Smooth muscle cell of trachea (primary cell): ENCODE measurements around the gene PLET1. TPM values are rescaled to one million over a fixed set of nuclear protein-coding genes. Genes with fewer than 3 reads are reported as not detected.

Experiments used
- total RNA-seq: library from RNA; depleted of rRNA; stranded (reverse); fragments of >200 nt; gene quantifications from 2 replicates; pipeline ENCODE4 v1.2.1, GENCODE V29; 2014

PLET1 gene, protein sequence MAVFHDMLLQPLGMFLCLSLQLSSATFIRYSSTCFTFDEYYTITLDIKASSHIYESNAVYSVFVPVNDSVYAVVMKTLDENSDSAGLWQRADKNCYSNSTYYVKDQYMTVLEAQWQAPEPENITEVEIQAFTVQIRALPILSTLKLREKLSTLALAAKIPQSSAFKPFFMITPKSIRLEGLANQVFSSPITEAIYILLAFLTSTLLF
- total RNA-seq: not detected in 2 replicates

DNA sequence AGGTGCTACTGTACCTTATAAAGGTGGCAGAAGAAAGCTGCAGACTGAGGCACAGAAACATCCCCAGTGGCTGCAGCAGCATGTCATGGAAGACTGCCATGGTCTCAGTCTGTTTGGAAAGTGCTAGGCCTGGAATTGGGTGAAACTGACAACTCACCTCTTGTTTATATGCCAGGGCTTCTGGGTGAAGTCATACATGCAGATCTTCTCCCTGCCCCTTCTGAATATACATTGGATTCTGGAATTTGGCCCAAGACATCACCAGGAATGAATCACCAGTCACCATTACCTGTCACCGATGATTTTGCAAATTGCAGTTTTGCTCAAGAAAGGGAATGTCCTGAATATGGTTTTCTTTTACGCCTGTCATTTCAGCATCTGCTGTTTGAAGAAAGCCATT lies at the start of gene PLET1:
Gene PLET1, minus strand, starts transcription at position 371 of the 400 bp plus-strand sequence. Its CDS starts 271 bp downstream, at position 100.

DNA sequence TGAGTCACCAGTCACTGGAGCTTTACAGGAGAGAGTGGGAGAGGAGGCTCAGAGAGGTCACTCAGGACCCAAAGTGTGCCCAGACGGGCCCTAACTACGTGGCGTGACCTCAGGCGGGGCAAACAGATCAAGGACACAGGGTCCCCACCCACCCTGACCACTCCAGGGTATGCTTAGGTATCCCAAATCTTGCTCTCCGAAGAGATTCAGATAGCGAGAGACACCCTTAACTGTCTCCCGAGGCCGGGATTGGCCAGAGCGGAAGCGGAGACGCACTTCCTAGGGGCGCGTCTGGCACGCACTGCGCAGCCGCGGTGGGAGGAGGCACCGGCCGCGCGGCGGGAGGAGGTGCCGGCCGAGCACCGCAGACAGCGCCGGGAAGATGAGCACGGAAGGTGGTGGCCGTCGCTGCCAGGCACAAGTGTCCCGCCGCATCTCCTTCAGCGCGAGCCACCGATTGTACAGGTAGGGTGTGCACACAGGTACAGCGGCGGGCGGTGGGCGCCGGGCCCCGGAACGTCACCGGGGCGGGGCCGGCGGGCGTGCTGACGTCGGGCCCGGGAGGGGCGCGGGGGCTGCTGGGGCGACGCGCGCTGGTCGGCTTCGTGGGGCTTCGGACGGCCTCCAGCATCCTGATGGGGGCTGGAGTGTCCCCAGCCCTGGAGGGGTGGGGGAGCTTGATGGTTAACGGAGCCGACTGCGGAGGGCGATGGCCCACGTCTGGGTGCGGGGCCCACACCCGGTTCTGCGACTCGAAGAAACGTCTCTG lies 34.4 kb downstream of the PLET1 start, which contains the start of gene PTS:
Gene PTS, plus strand, starts transcription at position 367 of the 769 bp plus-strand sequence. Its CDS starts 16 bp downstream, at position 383.

Other genes starting within 250 kb of the PLET1 start
- 26.1 and 31.9 TPM in 2 replicates for gene DLAT, start 235.5 kb downstream of the PLET1 start, total RNA-seq
- 1.5 and 4.4 TPM in 2 replicates for gene PIH1D2, start 186.8 kb downstream of the PLET1 start, total RNA-seq
- 16.4 and 18.3 TPM in 2 replicates for gene NKAPD1, start 186.6 kb downstream of the PLET1 start, total RNA-seq
- gene TIMM8B, start 174.1 kb downstream of the PLET1 start, total RNA-seq: 27.5 and 37.2 TPM in 2 replicates
- gene SDHD, start 174.0 kb downstream of the PLET1 start, total RNA-seq: 188 and 273 TPM in 2 replicates
- 0.33 and 0.87 TPM in 2 replicates for gene IL18, start 96.8 kb downstream of the PLET1 start, total RNA-seq
- 0.15 TPM in 1 of 2 replicates, not detected in the other for gene TEX12, start 93.5 kb downstream of the PLET1 start, total RNA-seq
- 1.5 and 4.4 TPM in 2 replicates for gene BCO2, start 85.3 kb downstream of the PLET1 start, total RNA-seq
- gene PTS, start 34.4 kb downstream of the PLET1 start, total RNA-seq: 27.6 and 43.9 TPM in 2 replicates